DOHH2 (cell line): Measurements from ENCODE around the gene BLOC1S4.

ENCODE experiments used
- H3F3A ChIP-seq: fragments of 200-600 bp; sonication (generic), shearing (Covaris generic); 2 replicates; pipeline ENCODE4 v1.6.0; 2016; ENCODE audit warnings: antibody characterized with exemption, mild to moderate bottlenecking; ENCODE audit not compliant: control insufficient read depth, insufficient read depth
- H3K27ac ChIP-seq: fragments of 200-600 bp; sonication (generic); 2 replicates; pipeline ENCODE4 v1.5.1; 2014; ENCODE audit warnings: low read depth, mild to moderate bottlenecking, low read length, moderate library complexity
- H3K27me3 ChIP-seq: fragments of 200-600 bp; sonication (generic); 2 replicates; pipeline ENCODE4 v1.6.1; 2014; ENCODE audit warnings: mild to moderate bottlenecking, low read length, mixed read lengths; ENCODE audit not compliant: control insufficient read depth
- H3K36me3 ChIP-seq: fragments of 200-600 bp; sonication (generic); 2 replicates; pipeline ENCODE4 v1.6.1; 2014; ENCODE audit warnings: mild to moderate bottlenecking, low read length, moderate library complexity, mixed read lengths; ENCODE audit not compliant: control insufficient read depth
- H3K4me1 ChIP-seq: fragments of 200-600 bp; sonication (generic); 2 replicates; pipeline ENCODE4 v1.6.1; 2014; ENCODE audit warnings: mild to moderate bottlenecking, low read length, mixed read lengths; ENCODE audit not compliant: control insufficient read depth
- H3K4me2 ChIP-seq: fragments of 200-600 bp; sonication (generic); 2 replicates; pipeline ENCODE4 v1.6.0; 2014; ENCODE audit warnings: mild to moderate bottlenecking, low read length, moderate library complexity
- H3K4me3 ChIP-seq: fragments of 200-600 bp; sonication (generic); 2 replicates; pipeline ENCODE4 v1.5.1; 2014; ENCODE audit warnings: mild to moderate bottlenecking, low read length, mixed read lengths
- H3K79me2 ChIP-seq: fragments of 200-600 bp; sonication (generic); 2 replicates; pipeline ENCODE4 v1.6.1; 2014; ENCODE audit warnings: mild to moderate bottlenecking, low read length, mixed read lengths; ENCODE audit not compliant: control insufficient read depth
- H3K9me2 ChIP-seq: fragments of 200-600 bp; sonication (generic); replicated peaks from 2 replicates; pipeline ENCODE4 v1.6.1; 2014; ENCODE audit warnings: mild to moderate bottlenecking, low read length, mixed read lengths; ENCODE audit not compliant: control insufficient read depth
- H3K9me3 ChIP-seq: fragments of 200-600 bp; sonication (generic); 2 replicates; pipeline ENCODE4 v1.6.1; 2014; ENCODE audit warnings: antibody characterized with exemption, low read length, mixed read lengths; ENCODE audit not compliant: control insufficient read depth, insufficient read depth
- H4K20me1 ChIP-seq: fragments of 200-600 bp; sonication (generic); 2 replicates; pipeline ENCODE4 v1.6.0; 2014; ENCODE audit warnings: low read depth, mild to moderate bottlenecking, antibody characterized with exemption, low read length, moderate library complexity; ENCODE audit not compliant: control insufficient read depth, insufficient read depth
- EZH2phosphoT487 ChIP-seq: fragments of 200-600 bp; sonication (generic); IDR thresholded peaks from 2 replicates; pipeline ENCODE4 v1.6.1; 2017; ENCODE audit warnings: borderline replicate concordance, mild to moderate bottlenecking, antibody characterized with exemption, low read length, moderate library complexity, mixed read lengths
- TF ChIP-seq, protein P1 (sequence below): fragments of 200-600 bp; sonication (generic); IDR thresholded peaks from one replicate; pipeline ENCODE4 v1.5.1; 2014; ENCODE audit warnings: antibody characterized with exemption, mild to moderate bottlenecking, low read depth, low read length; ENCODE audit not compliant: poor library complexity, severe bottlenecking

BLOC1S4 gene

DNA sequence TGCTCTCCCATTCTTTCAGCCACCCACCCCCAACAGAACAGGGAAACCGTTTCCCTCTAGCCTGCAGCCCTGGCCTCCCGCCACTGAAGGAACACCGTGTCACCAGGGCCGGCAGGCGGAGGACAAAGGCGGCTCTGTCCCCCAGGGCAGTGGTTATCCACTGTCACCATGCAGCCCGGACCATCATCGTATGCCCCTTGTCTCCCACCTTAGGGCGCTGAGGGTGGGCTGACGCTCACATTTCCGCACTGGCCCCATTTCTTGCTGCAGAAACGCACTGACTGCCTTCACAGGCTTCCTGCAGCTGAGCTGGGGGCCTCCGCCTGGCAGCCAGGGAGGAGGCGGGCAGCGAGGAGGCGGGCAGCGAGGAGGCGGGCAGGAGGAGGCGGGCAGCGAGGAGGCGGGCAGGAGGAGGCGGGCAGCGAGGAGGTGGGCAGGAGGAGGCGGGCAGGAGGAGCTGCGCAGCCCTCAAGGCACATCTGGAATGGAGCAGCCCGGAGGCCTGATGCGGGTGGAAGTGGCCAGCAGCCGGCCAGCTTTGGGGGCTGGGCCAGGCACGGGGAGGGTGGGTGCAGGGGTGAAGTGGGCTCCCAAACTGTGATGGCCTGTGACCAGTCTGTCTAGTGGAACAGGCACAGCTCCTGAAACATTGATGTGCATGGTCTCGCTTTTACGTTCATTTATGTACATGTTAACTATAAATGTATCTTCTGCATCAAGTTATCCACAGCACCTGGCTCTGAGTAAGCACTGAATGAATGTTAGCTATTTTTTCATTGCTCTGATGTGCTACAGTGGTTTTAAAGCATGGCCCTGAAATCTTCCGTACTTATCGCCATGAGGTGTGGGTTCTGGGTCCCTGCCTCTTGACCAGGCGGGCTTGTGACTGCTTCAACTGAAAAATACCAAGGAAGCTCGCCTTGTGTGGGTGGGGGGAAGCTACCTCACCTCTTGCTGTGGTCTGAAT lies 46.0 kb downstream of the BLOC1S4 start:
- Histone ChIP-seq H3K9me3 (no peaks in the 10 kb centered on the region), H3K27me3 (peaks cover 12% of the 10 kb centered on the region), H3K9me2 (no peaks in the 10 kb centered on the region), H3K79me2 (no peaks in the 10 kb centered on the region), H3F3A (no peaks in the 10 kb centered on the region), H3K27ac (no peak overlapping the region), H3K4me2 (no peak overlapping the region), H3K36me3 (no peaks in the 10 kb centered on the region), H3K4me1 (no peaks in the 10 kb centered on the region), H4K20me1 (no peaks in the 10 kb centered on the region), H3K4me3 (no peak overlapping the region)
- TF ChIP-seq, protein P1, sequence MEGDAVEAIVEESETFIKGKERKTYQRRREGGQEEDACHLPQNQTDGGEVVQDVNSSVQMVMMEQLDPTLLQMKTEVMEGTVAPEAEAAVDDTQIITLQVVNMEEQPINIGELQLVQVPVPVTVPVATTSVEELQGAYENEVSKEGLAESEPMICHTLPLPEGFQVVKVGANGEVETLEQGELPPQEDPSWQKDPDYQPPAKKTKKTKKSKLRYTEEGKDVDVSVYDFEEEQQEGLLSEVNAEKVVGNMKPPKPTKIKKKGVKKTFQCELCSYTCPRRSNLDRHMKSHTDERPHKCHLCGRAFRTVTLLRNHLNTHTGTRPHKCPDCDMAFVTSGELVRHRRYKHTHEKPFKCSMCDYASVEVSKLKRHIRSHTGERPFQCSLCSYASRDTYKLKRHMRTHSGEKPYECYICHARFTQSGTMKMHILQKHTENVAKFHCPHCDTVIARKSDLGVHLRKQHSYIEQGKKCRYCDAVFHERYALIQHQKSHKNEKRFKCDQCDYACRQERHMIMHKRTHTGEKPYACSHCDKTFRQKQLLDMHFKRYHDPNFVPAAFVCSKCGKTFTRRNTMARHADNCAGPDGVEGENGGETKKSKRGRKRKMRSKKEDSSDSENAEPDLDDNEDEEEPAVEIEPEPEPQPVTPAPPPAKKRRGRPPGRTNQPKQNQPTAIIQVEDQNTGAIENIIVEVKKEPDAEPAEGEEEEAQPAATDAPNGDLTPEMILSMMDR = no peak
- TF ChIP-seq EZH2phosphoT487 = no peak

DNA sequence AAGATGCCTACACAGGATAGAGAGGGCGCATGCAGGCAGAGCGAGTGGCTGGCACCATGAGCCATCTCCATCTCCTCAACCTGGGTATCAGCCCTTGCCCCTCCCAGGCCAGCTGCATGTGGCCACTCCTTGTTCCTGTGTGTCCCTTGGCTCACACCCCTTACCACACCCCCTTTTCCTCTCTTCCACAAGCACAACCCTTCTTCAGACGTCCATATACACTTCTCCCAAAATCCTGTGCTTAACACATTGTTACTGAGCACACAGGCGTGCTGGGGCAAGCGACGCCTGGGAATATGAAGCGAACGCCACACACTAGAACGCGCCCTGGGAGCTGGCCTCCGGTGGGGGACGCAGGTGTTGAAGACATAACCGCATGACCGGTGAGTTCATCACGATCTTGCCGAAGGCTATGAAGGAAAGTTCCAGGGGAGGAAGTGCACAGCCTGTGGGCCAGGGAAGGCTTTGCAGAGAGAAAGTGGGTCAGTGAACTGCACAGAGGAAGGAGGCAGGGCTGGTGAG lies 47.4 kb downstream of the BLOC1S4 start:
- H3K4me1 ChIP-seq = no peaks in the 10 kb centered on the region
- H3F3A ChIP-seq = no peaks in the 10 kb centered on the region
- no peak overlapping the region for H3K4me3 ChIP-seq
- peaks cover 12% of the 10 kb centered on the region for H3K27me3 ChIP-seq
- H3K4me2 ChIP-seq = no peak overlapping the region
- H4K20me1 ChIP-seq = no peaks in the 10 kb centered on the region
- no peaks in the 10 kb centered on the region for H3K36me3 ChIP-seq
- H3K79me2 ChIP-seq = no peaks in the 10 kb centered on the region
- TF ChIP-seq, protein P1 = no peak
- no peak for TF ChIP-seq EZH2phosphoT487
- H3K9me3 ChIP-seq = no peaks in the 10 kb centered on the region
- H3K27ac ChIP-seq = no peak overlapping the region
- H3K9me2 ChIP-seq = no peaks in the 10 kb centered on the region

DNA sequence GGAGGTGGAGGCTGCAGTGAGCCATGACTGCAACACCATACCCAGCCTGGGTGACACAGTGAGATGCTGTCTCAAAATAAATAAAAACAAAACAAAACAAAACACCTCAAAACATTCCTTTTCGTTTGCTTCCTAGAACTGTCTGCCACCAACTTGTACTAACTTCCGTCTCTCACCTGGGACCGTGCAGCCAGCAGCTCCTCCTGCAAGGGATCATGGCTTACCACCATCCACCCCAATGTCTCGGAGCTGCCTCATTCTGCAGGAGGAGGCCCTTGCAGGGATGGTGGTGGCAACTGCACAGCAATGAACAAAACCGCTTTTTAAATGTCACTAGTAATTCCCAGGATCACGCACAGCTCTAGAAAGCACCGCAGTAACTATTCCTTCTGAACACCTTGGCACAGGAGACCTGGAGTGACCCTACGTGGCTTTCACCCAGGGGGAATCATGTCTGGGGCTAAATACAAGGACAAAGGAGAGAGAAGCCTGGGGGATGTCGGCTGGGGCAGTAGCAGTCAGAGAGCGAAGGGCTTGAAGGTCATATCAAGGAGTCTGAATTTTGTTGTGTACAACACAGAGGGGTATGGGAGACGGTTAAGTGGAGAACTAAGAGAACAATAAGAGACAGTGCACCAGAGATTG lies 49.1 kb downstream of the BLOC1S4 start:
- Histone ChIP-seq H3F3A (no peaks in the 10 kb centered on the region), H3K4me3 (no peak overlapping the region), H3K27ac (no peak overlapping the region), H3K4me1 (no peaks in the 10 kb centered on the region), H3K9me2 (no peaks in the 10 kb centered on the region), H3K9me3 (no peaks in the 10 kb centered on the region), H3K36me3 (no peaks in the 10 kb centered on the region), H4K20me1 (no peaks in the 10 kb centered on the region), H3K27me3 (peaks cover 15% of the 10 kb centered on the region), H3K79me2 (no peaks in the 10 kb centered on the region), H3K4me2 (no peak overlapping the region)
- no peak for TF ChIP-seq EZH2phosphoT487
- TF ChIP-seq, protein P1 = no peak
